Activated naive CD8-positive, alpha-beta T cell treated with anti-CD3 and anti-CD28 coated beads, Interleukin-2, amount 10 ng/mL, durations not matched to agents 7 days and 5 days (primary cell): ENCODE data around the gene CSHL1. TPM values are rescaled to one million over a fixed set of nuclear protein-coding genes. Genes with fewer than 3 reads are reported as not detected.

Source experiments
- total RNA-seq, 2 experiments: library from RNA; stranded (reverse); gene quantifications; one replicate each; pipeline ENCODE4 v1.2.3, GENCODE V29; 2021

The CSHL1 gene
- total RNA-seq, 2 experiments from 2014 or later = not detected

Other genes with a start within 250 kb of the CSHL1 start
- gene LIMD2, start 211.1 kb downstream of the CSHL1 start, total RNA-seq = 100 to 1,000 TPM; 452 to 453 TPM
- 10 to 100 TPM; 54.0 to 61.4 TPM for gene STRADA, start 169.5 kb downstream of the CSHL1 start, total RNA-seq
- gene CCDC47, start 137.7 kb downstream of the CSHL1 start, total RNA-seq = 10 to 100 TPM; 47.0 to 54.8 TPM
- gene DDX42, start 137.1 kb downstream of the CSHL1 start, total RNA-seq = 100 to 1,000 TPM; 126 to 143 TPM
- gene PSMC5, start 83.8 kb downstream of the CSHL1 start, total RNA-seq = 100 to 1,000 TPM; 132 to 135 TPM
- 10 to 100 TPM; 56.7 to 58.6 TPM for gene FTSJ3, start 83.6 kb downstream of the CSHL1 start, total RNA-seq
- 100 to 1,000 TPM; 129 to 138 TPM for gene SMARCD2, start 68.6 kb downstream of the CSHL1 start, total RNA-seq
- gene CSH2, start 37.6 kb downstream of the CSHL1 start, total RNA-seq = not detected
- gene GH2, start 29.3 kb downstream of the CSHL1 start, total RNA-seq = not detected
- not detected for gene CSH1, start 14.7 kb downstream of the CSHL1 start, total RNA-seq
- not detected for gene GH1, start 7.6 kb upstream of the CSHL1 start, total RNA-seq
- 10 to 100 TPM; 17.0 to 19.6 TPM for gene CD79B, start 21.1 kb upstream of the CSHL1 start, total RNA-seq
- not detected for gene SCN4A, start 61.7 kb upstream of the CSHL1 start, total RNA-seq
- 1 to 10 TPM in 1 of 2 experiments, under 1 TPM in 1; 1.00 to 1.4 TPM for gene PRR29, start 87.1 kb upstream of the CSHL1 start, total RNA-seq
- 10 to 100 TPM; 59.0 to 61.7 TPM for gene ICAM2, start 109.4 kb upstream of the CSHL1 start, total RNA-seq
- gene ERN1, start 218.9 kb upstream of the CSHL1 start, total RNA-seq = 10 to 100 TPM; 38.6 to 45.3 TPM